Upper lobe of left lung (tissue), 4 donors: Measurements from ENCODE around the gene SALL2.

Experiments used
- CTCF ChIP-seq, 6 experiments: fragments of 450-650 bp in 4 of 6; fragments of 200-600 bp in 2 of 6; sonication (generic) in 2 of 6; IDR thresholded peaks; one replicate each; pipeline ENCODE4 v1.5.1; 2016 to 2019; ENCODE audit warnings: antibody characterized with exemption in 6 of 6
- POLR2A ChIP-seq, 4 donors: fragments of 450-650 bp; IDR thresholded peaks; one replicate each; pipeline ENCODE4 v1.5.1; 2016 to 2017; ENCODE audit warnings: antibody characterized with exemption in 4 of 4, mild to moderate bottlenecking in 2 of 4
- POLR2AphosphoS5 ChIP-seq, 2 donors: sonication (generic); formaldehyde crosslinking; IDR thresholded peaks; one replicate each; pipeline ENCODE4 v1.5.1; 2017; ENCODE audit warnings: antibody characterized with exemption in 2 of 2

- TF ChIP-seq POLR2A (IDR thresholded peaks at IDR 0.05) = no peak
- TF ChIP-seq CTCF (IDR thresholded peaks at IDR 0.05) = no peak
- TF ChIP-seq POLR2AphosphoS5 (IDR thresholded peaks at IDR 0.05) = no peak
Observed at GRCh38 chr14:21536418-21537089, 10.4 kb upstream of the SALL2 start.
